ENCODE measurements around the gene PIP5K1A. TPM values are rescaled to one million over a fixed set of nuclear protein-coding genes. Genes with fewer than 3 reads are reported as not detected.
"Not testable (repeated sequence)": the region's sequence is repeated elsewhere in the genome, so short reads cannot be mapped to it uniquely, and the experiment has no call there.

The PIP5K1A gene
- total RNA-seq, 4 donors from 2014 or later, result 42.8 to 80.1 (median 49.9) TPM

DNA sequence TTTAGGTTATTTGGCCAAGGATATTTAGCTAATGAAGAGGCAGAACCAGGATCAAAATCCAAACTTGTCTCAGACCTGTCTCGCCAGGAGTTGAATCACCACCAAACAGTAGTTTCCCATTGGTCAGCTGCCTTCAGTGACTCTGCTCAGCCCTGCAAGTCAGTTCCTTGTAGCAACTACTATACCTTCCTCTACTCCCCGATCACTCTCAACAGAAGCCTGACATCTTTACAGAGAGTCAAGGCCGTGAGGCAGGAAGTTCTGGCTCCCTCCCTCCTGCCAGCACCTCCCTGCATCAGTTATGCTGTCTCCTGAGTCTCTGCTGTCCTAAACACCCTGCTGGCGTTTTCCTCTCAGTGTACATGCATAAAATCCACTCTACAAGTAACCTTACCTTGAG lies 69.4 kb downstream of the PIP5K1A start:
- ATAC-seq, result no peak
- peaks cover 0 to 87% of the 10 kb centered on the region in 2 donors for H3K36me3 ChIP-seq

DNA sequence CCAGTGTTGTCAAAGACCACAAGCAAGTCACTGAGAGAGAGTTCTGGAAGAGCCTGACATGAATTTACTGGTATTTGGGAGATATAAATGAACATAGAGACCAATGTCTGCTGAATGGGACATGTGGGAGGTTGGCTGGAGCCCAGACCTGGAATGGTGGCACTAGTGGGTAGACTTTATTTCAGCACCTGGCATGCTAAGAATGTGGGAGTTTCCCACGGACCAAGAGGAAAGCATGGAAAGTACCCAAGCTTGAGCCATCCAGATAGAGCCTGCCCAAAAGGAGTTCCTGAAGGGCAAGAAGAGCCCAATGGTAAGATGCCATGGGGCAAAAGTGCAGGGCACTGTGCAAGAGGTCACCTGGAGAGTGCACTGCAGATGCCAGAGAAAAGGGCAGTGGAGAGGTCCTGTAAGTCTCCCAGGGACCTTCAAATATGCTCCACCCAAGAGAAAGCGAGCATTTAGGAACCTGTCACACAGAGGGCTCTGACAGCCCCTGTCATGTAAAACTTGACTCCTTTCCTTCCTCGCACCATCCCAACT lies 75.6 kb downstream of the PIP5K1A start:
- Histone ChIP-seq H3K36me3 (peaks cover 0 to 27% of the 10 kb centered on the region in 2 donors), H3K4me1 (no peaks in the 10 kb centered on the region), H3K27ac (no peak overlapping the region), H3K4me3 (no peak overlapping the region), H3K27me3 (no peaks in the 10 kb centered on the region), H3K9me3 (no peaks in the 10 kb centered on the region)
- no peak for TF ChIP-seq POLR2A (IDR thresholded peaks at IDR 0.05)
- TF ChIP-seq, protein P1, sequence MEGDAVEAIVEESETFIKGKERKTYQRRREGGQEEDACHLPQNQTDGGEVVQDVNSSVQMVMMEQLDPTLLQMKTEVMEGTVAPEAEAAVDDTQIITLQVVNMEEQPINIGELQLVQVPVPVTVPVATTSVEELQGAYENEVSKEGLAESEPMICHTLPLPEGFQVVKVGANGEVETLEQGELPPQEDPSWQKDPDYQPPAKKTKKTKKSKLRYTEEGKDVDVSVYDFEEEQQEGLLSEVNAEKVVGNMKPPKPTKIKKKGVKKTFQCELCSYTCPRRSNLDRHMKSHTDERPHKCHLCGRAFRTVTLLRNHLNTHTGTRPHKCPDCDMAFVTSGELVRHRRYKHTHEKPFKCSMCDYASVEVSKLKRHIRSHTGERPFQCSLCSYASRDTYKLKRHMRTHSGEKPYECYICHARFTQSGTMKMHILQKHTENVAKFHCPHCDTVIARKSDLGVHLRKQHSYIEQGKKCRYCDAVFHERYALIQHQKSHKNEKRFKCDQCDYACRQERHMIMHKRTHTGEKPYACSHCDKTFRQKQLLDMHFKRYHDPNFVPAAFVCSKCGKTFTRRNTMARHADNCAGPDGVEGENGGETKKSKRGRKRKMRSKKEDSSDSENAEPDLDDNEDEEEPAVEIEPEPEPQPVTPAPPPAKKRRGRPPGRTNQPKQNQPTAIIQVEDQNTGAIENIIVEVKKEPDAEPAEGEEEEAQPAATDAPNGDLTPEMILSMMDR (IDR thresholded peaks at IDR 0.05), result no peak
- no peak for TF ChIP-seq EP300 (IDR thresholded peaks at IDR 0.05)
- no peak for TF ChIP-seq POLR2AphosphoS5 (IDR thresholded peaks at IDR 0.05)
- WGBS, 2 donors (ENCODE audit: low coverage in 1 of 2), result 17 to 74% methylated on average over 1 to 2 of the region's 3 CpGs
- no peak for ATAC-seq

More for the DNA sequence above, 69.4 kb downstream of the PIP5K1A start:
- H3K4me3 ChIP-seq, result no peak overlapping the region
- H3K4me1 ChIP-seq, result no peaks in the 10 kb centered on the region
- TF ChIP-seq, protein P1 (IDR thresholded peaks at IDR 0.05), result no peak
- TF ChIP-seq EP300 (IDR thresholded peaks at IDR 0.05) (no peak), POLR2AphosphoS5 (IDR thresholded peaks at IDR 0.05) (no peak), POLR2A (IDR thresholded peaks at IDR 0.05) (no peak)
- H3K9me3 ChIP-seq, result no peaks in the 10 kb centered on the region
- H3K27ac ChIP-seq, result no peak overlapping the region
- 73 to 75% methylated on average over 2 to 4 of the region's 4 CpGs for WGBS, 2 donors (ENCODE audit: low coverage in 1 of 2)
- H3K27me3 ChIP-seq, result no peaks in the 10 kb centered on the region

DNA sequence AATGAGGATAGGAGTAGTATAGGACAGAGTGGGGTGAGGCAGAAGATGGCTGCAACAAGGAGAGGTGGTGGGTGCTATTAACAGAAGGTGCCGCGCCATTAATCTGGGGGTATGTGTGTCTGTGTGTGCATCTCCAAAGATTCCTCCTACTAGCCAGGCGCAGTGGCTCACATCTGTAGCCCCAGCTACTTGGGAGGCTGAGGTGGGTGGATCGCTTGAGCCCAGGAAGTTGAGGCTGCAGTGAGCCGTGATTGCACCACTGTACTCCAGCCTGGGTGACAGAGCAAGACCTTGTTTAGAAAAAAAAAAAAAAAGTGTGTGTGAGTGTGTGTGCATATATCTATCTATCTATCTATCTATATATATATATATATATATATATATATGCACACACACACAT lies 77.0 kb downstream of the PIP5K1A start:
- H3K27me3 ChIP-seq, ATAC-seq, H3K4me1 ChIP-seq, H3K4me3 ChIP-seq, H3K9me3 ChIP-seq, H3K27ac ChIP-seq: not testable (repeated sequence)
- WGBS, 2 donors (ENCODE audit: low coverage in 1 of 2), result 84 to 100% methylated on average over 3 to 5 of the region's 5 CpGs
- peaks cover 0 to 13% of the 10 kb centered on the region in 2 donors for H3K36me3 ChIP-seq

DNA sequence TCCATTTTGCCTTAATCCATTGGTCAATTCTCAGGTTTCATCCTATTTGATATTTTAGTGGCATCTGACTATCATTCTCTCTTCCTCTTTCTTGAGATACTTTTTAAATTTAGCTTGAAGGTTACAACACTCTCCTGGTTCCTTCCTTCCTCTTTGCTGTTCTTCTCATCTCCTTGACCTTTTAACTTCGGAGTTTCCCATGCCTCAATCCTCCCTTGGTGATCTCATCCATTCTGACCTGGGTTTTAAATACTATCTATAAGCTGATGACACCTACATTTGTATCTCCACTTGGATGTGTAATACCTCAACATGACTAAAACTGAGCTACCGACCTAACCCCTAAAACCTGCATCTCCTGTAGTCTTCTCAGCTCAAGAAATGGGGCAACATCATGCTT lies 78.9 kb downstream of the PIP5K1A start:
- Histone ChIP-seq H3K4me3 (no peak overlapping the region), H3K36me3 (peaks cover 0 to 7% of the 10 kb centered on the region in 2 donors), H3K9me3 (no peaks in the 10 kb centered on the region), H3K27ac (no peak overlapping the region), H3K4me1 (peaks cover 0 to 6% (median 0%) of the 10 kb centered on the region in 3 donors), H3K27me3 (no peaks in the 10 kb centered on the region)
- 75 to 85% methylated on average over 2 of the region's 2 CpGs for WGBS, 2 donors (ENCODE audit: low coverage in 1 of 2)
- no peak for TF ChIP-seq EP300 (IDR thresholded peaks at IDR 0.05)
- TF ChIP-seq, protein P1 (IDR thresholded peaks at IDR 0.05), result no peak
- no peak for TF ChIP-seq POLR2A (IDR thresholded peaks at IDR 0.05)
- TF ChIP-seq POLR2AphosphoS5 (IDR thresholded peaks at IDR 0.05), result no peak
- no peak for ATAC-seq

DNA sequence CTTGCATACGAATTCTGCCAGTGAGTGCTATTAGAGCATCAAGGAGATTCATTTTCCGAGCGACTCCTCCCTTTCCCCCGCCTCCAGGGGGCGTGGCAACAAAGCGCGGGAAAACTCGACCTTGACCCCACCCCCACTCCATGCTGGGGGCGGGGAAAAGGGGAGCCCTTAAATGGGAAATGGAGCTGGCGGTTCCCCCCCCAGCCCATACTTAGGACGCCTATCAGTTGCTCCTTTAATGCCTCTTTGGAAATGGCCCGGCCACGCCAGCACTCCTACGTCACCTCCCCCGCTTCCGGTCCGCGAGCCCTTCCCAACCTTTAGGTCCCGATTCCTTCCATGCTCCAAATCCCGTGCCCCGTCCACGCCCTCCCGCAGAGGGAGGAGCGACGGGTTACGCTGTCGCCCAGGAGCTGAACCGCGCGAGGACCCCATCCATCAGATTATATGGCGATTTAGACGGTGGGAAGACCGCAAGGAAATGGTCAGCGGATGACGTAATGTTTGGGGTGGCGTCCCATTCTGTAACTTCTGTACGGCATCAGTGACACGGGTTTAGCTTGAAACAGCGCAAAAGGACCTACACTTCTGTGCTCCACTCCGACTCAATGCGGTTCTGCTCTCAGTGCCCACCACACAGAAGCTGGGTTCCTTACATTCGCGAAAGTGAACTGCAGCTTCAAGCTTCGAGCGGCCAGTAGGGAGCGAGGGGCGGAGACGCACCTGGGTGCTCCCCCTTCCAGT lies 83.0 kb downstream of the PIP5K1A start:
- Histone ChIP-seq H3K4me3 (peak overlapping the region; percentile 68 to 93), H3K36me3 (peaks cover 0 to 17% of the 10 kb centered on the region in 2 donors), H3K9me3 (no peaks in the 10 kb centered on the region), H3K4me1 (peaks cover 0 to 29% (median 9%) of the 10 kb centered on the region in 3 donors), H3K27me3 (no peaks in the 10 kb centered on the region), H3K27ac (peak overlapping the region; percentile 95 to 97 (median 96))
- ATAC-seq, result peak; percentile 83
- TF ChIP-seq EP300 (IDR thresholded peaks at IDR 0.05) (no peak), POLR2AphosphoS5 (IDR thresholded peaks at IDR 0.05) (peak; percentile 68), POLR2A (IDR thresholded peaks at IDR 0.05) (peak; percentile 35 to 47)
- TF ChIP-seq, protein P1 (IDR thresholded peaks at IDR 0.05), result peak in 3 of 4 experiments; percentile 50 to 66 (median 61)
- 0% methylated on average over 7 to 19 of the region's 48 CpGs for WGBS, 2 donors (ENCODE audit: low coverage in 1 of 2)
